Hepatocyte (in vitro differentiated cells): Measurements from ENCODE around the gene ZCCHC24.

Experiments used
- CTCF ChIP-seq: fragments of 200-600 bp; sonication (generic); IDR thresholded peaks from 2 replicates; pipeline ENCODE4 v1.5.1; 2016; ENCODE audit warnings: antibody characterized with exemption, mild to moderate bottlenecking; ENCODE audit not compliant: poor library complexity
- EZH2phosphoT487 ChIP-seq: fragments of 200-600 bp; sonication (generic); IDR thresholded peaks from one replicate; pipeline ENCODE4 v1.6.1; 2018; ENCODE audit warnings: antibody characterized with exemption, mild to moderate bottlenecking, low read depth, moderate library complexity; ENCODE audit not compliant: unreplicated experiment, severe bottlenecking

- TF ChIP-seq CTCF (no peak), EZH2phosphoT487 (no peak)
Observed at GRCh38 chr10:79447911-79448731, 2.7 kb upstream of the ZCCHC24 start.
